GM23338 (cell line): ENCODE data around the gene PNPLA7. TPM values are rescaled to one million over a fixed set of nuclear protein-coding genes. Genes with fewer than 3 reads are reported as not detected.

ENCODE experiments used
- ATAC-seq: fragments of 200-7000 bp; cut with Tn5 transposase; 3 replicates; pipeline ENCODE4 v1.9.1; 2020
- DNase-seq: peaks from one replicate; pipeline ENCODE4 v3.0.0-alpha.2; 2015; ENCODE audit warnings: low spot score
- H2AFZ ChIP-seq: fragments of 200-600 bp; sonication (generic); 2 replicates; pipeline ENCODE4 v1.8.0; 2016; ENCODE audit warnings: antibody characterized with exemption, mild to moderate bottlenecking, moderate library complexity
- H3F3A ChIP-seq: fragments of 200-600 bp; sonication (generic); replicated peaks from 2 replicates; pipeline ENCODE4 v1.8.0; 2017; ENCODE audit warnings: antibody characterized with exemption, mixed run types, low read depth
- H3K27ac ChIP-seq: fragments of 200-600 bp; sonication (generic); 2 replicates; pipeline ENCODE4 v1.6.1; 2016; ENCODE audit warnings: low read depth
- H3K27me3 ChIP-seq: fragments of 200-600 bp; sonication (generic); 2 replicates; pipeline ENCODE4 v1.8.0; 2016; ENCODE audit warnings: mild to moderate bottlenecking, mixed run types, moderate library complexity; ENCODE audit not compliant: insufficient read depth
- H3K36me3 ChIP-seq: fragments of 200-600 bp; sonication (generic); 2 replicates; pipeline ENCODE4 v1.8.0; 2016; ENCODE audit warnings: mild to moderate bottlenecking; ENCODE audit not compliant: insufficient read depth
- H3K4me1 ChIP-seq: fragments of 200-600 bp; sonication (generic); 2 replicates; pipeline ENCODE4 v1.8.0; 2016; ENCODE audit warnings: mild to moderate bottlenecking, moderate library complexity; ENCODE audit not compliant: insufficient read depth
- H3K4me2 ChIP-seq: fragments of 200-600 bp; sonication (generic); 2 replicates; pipeline ENCODE4 v1.7.1; 2017; ENCODE audit warnings: mixed run types
- H3K4me3 ChIP-seq: fragments of 200-600 bp; sonication (generic); 2 replicates; pipeline ENCODE4 v1.6.1; 2016; ENCODE audit warnings: mixed run types
- H3K79me2 ChIP-seq: fragments of 200-600 bp; sonication (generic); replicated peaks from 2 replicates; pipeline ENCODE4 v1.8.0; 2017; ENCODE audit warnings: mild to moderate bottlenecking; ENCODE audit not compliant: insufficient read depth
- H3K9me2 ChIP-seq: fragments of 200-600 bp; sonication (generic); 2 replicates; pipeline ENCODE4 v1.8.0; 2017; ENCODE audit not compliant: insufficient read depth
- H4K20me1 ChIP-seq: fragments of 200-600 bp; sonication (generic); replicated peaks from 2 replicates; pipeline ENCODE4 v1.8.0; 2017; ENCODE audit warnings: mild to moderate bottlenecking; ENCODE audit not compliant: insufficient read depth
- H3K27ac Mint-ChIP-seq: 2 replicates; pipeline ENCODE4 v1.8.0; 2020; ENCODE audit warnings: inconsistent platforms, mild to moderate bottlenecking, moderate library complexity, mixed read lengths
- H3K27me3 Mint-ChIP-seq: 3 replicates; pipeline ENCODE4 v1.8.0; 2022; ENCODE audit warnings: low read depth, mild to moderate bottlenecking, moderate library complexity, mixed read lengths, inconsistent platforms; ENCODE audit not compliant: insufficient read depth, poor library complexity
- H3K36me3 Mint-ChIP-seq: 3 replicates; pipeline ENCODE4 v1.8.0; 2021; ENCODE audit warnings: low read depth, mild to moderate bottlenecking, inconsistent platforms, moderate library complexity, mixed read lengths
- H3K4me1 Mint-ChIP-seq: 3 replicates; pipeline ENCODE4 v1.8.0; 2020; ENCODE audit warnings: mild to moderate bottlenecking, inconsistent platforms, mixed read lengths
- H3K4me3 Mint-ChIP-seq: 3 replicates; pipeline ENCODE4 v1.8.0; 2021; ENCODE audit warnings: moderate library complexity, mild to moderate bottlenecking, inconsistent platforms, mixed read lengths
- H3K9me3 Mint-ChIP-seq: 3 replicates; pipeline ENCODE4 v1.8.0; 2020; ENCODE audit warnings: moderate library complexity, mild to moderate bottlenecking, inconsistent platforms, mixed read lengths
- CREB1 ChIP-seq: fragments of 250-450 bp; sonication (Bioruptor Pico); IDR thresholded peaks from 2 replicates; pipeline ENCODE4 v1.5.0; 2020; ENCODE audit warnings: low read depth, mild to moderate bottlenecking, moderate library complexity
- CTCF ChIP-seq, 2 experiments: fragments of 200-600 bp in 1 of 2; sonication (generic) in 1 of 2; conservative IDR thresholded peaks; 2 replicates each; pipeline versions ENCODE4 v1.5.1 to v1.6.1; 2016 to 2017; ENCODE audit warnings: antibody characterized with exemption in 2 of 2, low read depth in 2 of 2, mild to moderate bottlenecking in 2 of 2, moderate library complexity in 1 of 2
- ETS1 ChIP-seq: IDR thresholded peaks from 2 replicates; pipeline ENCODE4 v1.6.1; 2016; ENCODE audit warnings: antibody characterized with exemption
- EZH2 ChIP-seq: fragments of 200-600 bp; sonication (generic); IDR thresholded peaks from one replicate; pipeline ENCODE4 v1.8.0; 2017; ENCODE audit warnings: antibody characterized with exemption, mild to moderate bottlenecking, low read depth; ENCODE audit not compliant: unreplicated experiment
- EZH2phosphoT487 ChIP-seq: fragments of 200-600 bp; sonication (generic); IDR thresholded peaks from one replicate; pipeline ENCODE4 v1.8.1; 2018; ENCODE audit warnings: antibody characterized with exemption; ENCODE audit not compliant: unreplicated experiment
- REST ChIP-seq: IDR thresholded peaks from one replicate; pipeline ENCODE4 v1.6.1; 2018; ENCODE audit warnings: antibody characterized with exemption; ENCODE audit not compliant: unreplicated experiment
- STAT1 ChIP-seq: IDR thresholded peaks from one replicate; pipeline ENCODE4 v1.6.1; 2016; ENCODE audit warnings: antibody characterized with exemption; ENCODE audit not compliant: unreplicated experiment
- ZNF114 ChIP-seq: fragments of 250-450 bp; sonication (Bioruptor Pico); IDR thresholded peaks from 2 replicates; pipeline ENCODE4 v1.5.0; 2020; ENCODE audit warnings: mild to moderate bottlenecking, moderate library complexity
- ZNF331 ChIP-seq: fragments of 250-450 bp; sonication (Bioruptor Pico); IDR thresholded peaks from 2 replicates; pipeline ENCODE4 v1.5.0; 2020; ENCODE audit warnings: low read depth, mild to moderate bottlenecking, moderate library complexity
- ZNF462 ChIP-seq: fragments of 250-450 bp; sonication (Bioruptor Pico); IDR thresholded peaks from 2 replicates; pipeline ENCODE4 v1.5.0; 2020; ENCODE audit warnings: mild to moderate bottlenecking, moderate library complexity
- polyA plus RNA-seq: library from polyadenylated mRNA; unstranded; fragments of >200 nt; fragmentation: Nextera tagmentation; extraction: Ambion mirVana; gene quantifications from 2 replicates; pipeline ENCODE4 v1.2.1, GENCODE V29; 2016
- total RNA-seq: library from RNA; depleted of rRNA; stranded (reverse); fragments of >200 nt; shearing (Covaris generic); gene quantifications from 2 replicates; pipeline ENCODE4 v1.2.3, GENCODE V29; 2014

PNPLA7 gene
- total and polyA plus RNA-seq, 2 experiments from 2014 or later = 0.45 to 0.80 TPM

GRCh38 chr9:137445930-137446431 lies 104.2 kb downstream of the PNPLA7 start (continued):
- TF ChIP-seq REST = no peak
- TF ChIP-seq EZH2 = no peak
- TF ChIP-seq CREB1 (CRISPR knock-in tag) = no peak
- no peak for TF ChIP-seq ZNF331
- no peak for TF ChIP-seq ETS1
- TF ChIP-seq CTCF (conservative IDR thresholded peaks at IDR 0.05; ENCODE audit: low read depth in 2 of 2) = no peak
- no peak for TF ChIP-seq ZNF114 (CRISPR knock-in tag)
- no peak for TF ChIP-seq EZH2phosphoT487
- TF ChIP-seq STAT1 = no peak

- no peaks in the 10 kb centered on the region for H3K79me2 ChIP-seq
- peaks cover 5% of the 10 kb centered on the region; the same call in 1 of the 2 replicates for H3K4me1 ChIP-seq
- Mint-ChIP-seq H3K9me3 (no peaks in the 10 kb centered on the region; the same call in 2 of the 3 replicates), H3K36me3 (peaks cover 3% of the 10 kb centered on the region; the same call in 1 of the 3 replicates), H3K27ac (no peak overlapping the region), H3K27me3 (peaks cover 7% of the 10 kb centered on the region), H3K4me1 (peaks cover 5% of the 10 kb centered on the region), H3K4me3 (peak overlapping the region; percentile 31; the same call in 1 of the 3 replicates)
- 0 out of 2 replicates have a peak, but pooled peaks cover 4% of the 10 kb centered on the region for H3F3A ChIP-seq
- H3K9me2 ChIP-seq = no peaks in the 10 kb centered on the region
- no peak overlapping the region for H3K4me3 ChIP-seq
- peak overlapping the region; percentile 83; the same call in 1 of the 2 replicates for H2AFZ ChIP-seq
- H3K4me2 ChIP-seq = peak overlapping the region; percentile 62; the same call in 1 of the 2 replicates
- H4K20me1 ChIP-seq = no peaks in the 10 kb centered on the region
- H3K27me3 ChIP-seq = no peaks in the 10 kb centered on the region
- no peak overlapping the region for H3K27ac ChIP-seq
- DNase-seq = peak; percentile 86
- peak; percentile 47 for ATAC-seq
- no peaks in the 10 kb centered on the region for H3K36me3 ChIP-seq
- TF ChIP-seq ZNF462 = no peak
Measured at GRCh38 chr9:137445275-137445807, 104.9 kb downstream of the PNPLA7 start.
